ENCODE data around the gene STYX.

STYX gene

GRCh38 chr14:52793061-52793460 is 63.1 kb downstream of the STYX start:
- TF ChIP-seq CTCF (IDR thresholded peaks at IDR 0.05; ENCODE audit: insufficient read depth, low read length, poor library complexity, severe bottlenecking): no peak
- H3K4me3 ChIP-seq (replicated peaks; ENCODE audit: low read depth, low read length): no peak overlapping the region
- no peak for DNase-seq (ENCODE audit: extremely low read depth, insufficient read length)
- no peaks in the 10 kb centered on the region for H3K27me3 ChIP-seq (replicated peaks; ENCODE audit: control insufficient read depth, insufficient read depth, low read length)
- H3K36me3 ChIP-seq (ENCODE audit: control insufficient read depth, insufficient read depth, low read length): no peaks in the 10 kb centered on the region

GRCh38 chr14:52797653-52798052 is 67.7 kb downstream of the STYX start:
- no peak for DNase-seq (ENCODE audit: extremely low read depth, insufficient read length)
- Histone ChIP-seq H3K36me3 (ENCODE audit: control insufficient read depth, insufficient read depth, low read length) (no peaks in the 10 kb centered on the region), H3K27me3 (replicated peaks; ENCODE audit: control insufficient read depth, insufficient read depth, low read length) (no peaks in the 10 kb centered on the region), H3K4me3 (replicated peaks; ENCODE audit: low read depth, low read length) (no peak overlapping the region)
- TF ChIP-seq CTCF (IDR thresholded peaks at IDR 0.05; ENCODE audit: insufficient read depth, low read length, poor library complexity, severe bottlenecking): no peak

GRCh38 chr14:52798826-52799225 is 68.9 kb downstream of the STYX start:
- DNase-seq (ENCODE audit: extremely low read depth, insufficient read length): no peak
- no peak for TF ChIP-seq CTCF (IDR thresholded peaks at IDR 0.05; ENCODE audit: insufficient read depth, low read length, poor library complexity, severe bottlenecking)
- Histone ChIP-seq H3K27me3 (replicated peaks; ENCODE audit: control insufficient read depth, insufficient read depth, low read length) (no peaks in the 10 kb centered on the region), H3K4me3 (replicated peaks; ENCODE audit: low read depth, low read length) (no peak overlapping the region), H3K36me3 (ENCODE audit: control insufficient read depth, insufficient read depth, low read length) (no peaks in the 10 kb centered on the region)

GRCh38 chr14:52801014-52801712 is 71.2 kb downstream of the STYX start:
- Histone ChIP-seq H3K36me3 (ENCODE audit: control insufficient read depth, insufficient read depth, low read length) (no peaks in the 10 kb centered on the region), H3K27me3 (replicated peaks; ENCODE audit: control insufficient read depth, insufficient read depth, low read length) (no peaks in the 10 kb centered on the region), H3K4me3 (replicated peaks; ENCODE audit: low read depth, low read length) (no peak overlapping the region)
- no peak for TF ChIP-seq CTCF (IDR thresholded peaks at IDR 0.05; ENCODE audit: insufficient read depth, low read length, poor library complexity, severe bottlenecking)
- no peak for DNase-seq (ENCODE audit: extremely low read depth, insufficient read length)

- Histone ChIP-seq H3K27me3 (replicated peaks; ENCODE audit: control insufficient read depth, insufficient read depth, low read length) (no peaks in the 10 kb centered on the region), H3K4me3 (replicated peaks; ENCODE audit: low read depth, low read length) (no peak overlapping the region), H3K36me3 (ENCODE audit: control insufficient read depth, insufficient read depth, low read length) (no peaks in the 10 kb centered on the region)
- no peak for TF ChIP-seq CTCF (IDR thresholded peaks at IDR 0.05; ENCODE audit: insufficient read depth, low read length, poor library complexity, severe bottlenecking)
- no peak for DNase-seq (ENCODE audit: extremely low read depth, insufficient read length)
Observed at GRCh38 chr14:52802597-52802996, 72.6 kb downstream of the STYX start.

GRCh38 chr14:52806115-52806514 is 76.1 kb downstream of the STYX start:
- Histone ChIP-seq H3K36me3 (ENCODE audit: control insufficient read depth, insufficient read depth, low read length) (no peaks in the 10 kb centered on the region), H3K4me3 (replicated peaks; ENCODE audit: low read depth, low read length) (no peak overlapping the region), H3K27me3 (replicated peaks; ENCODE audit: control insufficient read depth, insufficient read depth, low read length) (no peaks in the 10 kb centered on the region)
- no peak for DNase-seq (ENCODE audit: extremely low read depth, insufficient read length)
- no peak for TF ChIP-seq CTCF (IDR thresholded peaks at IDR 0.05; ENCODE audit: insufficient read depth, low read length, poor library complexity, severe bottlenecking)

Data from GM06990 (cell line).